ENCODE data around the gene EIF5AL1.
A peak's percentile ranks its signal among the peaks of the same experiment; 100 is the strongest.

The EIF5AL1 gene

DNA sequence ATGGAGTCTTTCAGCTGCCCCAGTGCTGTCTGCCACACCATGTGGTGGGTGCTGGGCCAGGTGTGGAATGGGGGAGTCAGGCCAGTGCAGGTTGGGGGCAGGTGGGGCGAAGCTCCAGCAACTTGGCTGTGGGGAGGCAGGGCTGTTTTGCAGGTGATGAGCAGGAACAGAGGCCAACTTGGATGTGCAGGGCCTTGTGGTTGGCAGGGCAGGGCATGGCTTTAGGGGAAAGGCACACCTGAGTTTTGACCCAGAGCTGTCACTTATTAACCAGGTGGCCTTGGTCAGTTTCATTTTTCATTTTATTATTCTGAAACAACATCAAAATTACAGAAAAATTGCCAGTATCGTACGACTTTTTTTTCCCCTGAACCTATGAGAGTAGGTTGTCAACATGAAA, 48.9 kb downstream of the EIF5AL1 start:
- DNase-seq: no peak

DNA sequence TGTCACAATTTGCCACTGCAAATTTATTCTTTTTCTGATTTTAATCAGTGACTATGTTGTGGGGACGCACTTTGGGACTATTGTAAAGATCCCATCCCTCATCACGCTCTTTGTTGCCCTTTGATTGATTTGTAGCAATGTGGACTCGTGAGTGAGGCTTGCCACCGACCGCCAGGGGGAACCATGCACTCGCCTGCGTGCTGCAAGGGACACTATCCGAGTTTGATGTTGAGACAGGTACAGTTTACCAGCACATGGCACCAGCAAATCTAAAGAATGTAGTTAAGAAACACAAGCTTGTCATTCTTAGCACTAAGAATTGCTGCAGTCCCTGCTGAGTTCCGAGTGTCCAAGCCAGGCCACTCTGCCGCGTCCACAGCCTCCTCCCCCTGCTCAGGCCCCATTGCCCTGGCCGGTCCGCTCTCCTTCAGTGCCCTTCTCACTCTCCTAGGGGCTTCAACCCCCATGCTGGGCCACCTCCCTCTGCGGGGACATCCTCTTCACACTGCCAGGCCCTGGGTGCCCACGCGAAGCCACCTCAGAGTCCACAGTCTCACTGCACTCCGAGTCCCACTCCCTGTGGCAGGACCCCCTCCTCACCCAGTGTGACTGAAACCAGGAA, 49.9 kb downstream of the EIF5AL1 start:
- DNase-seq: peak; percentile 63

DNA sequence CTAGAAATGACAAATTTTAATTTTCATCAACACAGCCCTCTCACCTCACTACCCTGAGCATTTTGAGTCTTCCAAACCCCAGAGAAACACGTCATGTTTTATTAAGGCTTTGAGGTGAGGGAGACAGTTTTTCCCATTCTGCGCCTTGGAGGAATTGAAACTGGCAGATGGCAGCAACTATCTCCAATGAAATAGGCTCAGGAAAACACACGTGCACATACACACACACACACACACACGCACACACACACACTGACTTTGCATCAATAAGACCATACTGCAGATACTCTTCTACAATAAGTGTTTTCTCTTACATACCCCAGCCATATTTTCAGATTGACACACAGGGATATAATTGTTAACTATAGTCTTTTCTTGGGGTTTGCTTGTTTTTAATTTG, 51.1 kb downstream of the EIF5AL1 start:
- DNase-seq: no peak
